Spleen (tissue), 7 donors: ENCODE results near the gene TMC5.

Experiments
- CTCF ChIP-seq, 11 experiments: fragments of 200-600 bp in 7 of 11; fragments of 450-650 bp in 4 of 11; sonication (generic) in 4 of 11; IDR thresholded peaks in 8 of 11; conservative IDR thresholded peaks in 3 of 11; 1 replicate in 7 of 11; 2 replicates in 4 of 11; pipeline versions ENCODE4 v1.4.0 to v1.8.0; 2016 to 2021; ENCODE audit warnings: antibody characterized with exemption in 11 of 11, inconsistent platforms in 4 of 11, mild to moderate bottlenecking in 1 of 11
- POLR2A ChIP-seq, 3 donors: fragments of 450-650 bp; IDR thresholded peaks; one replicate each; pipeline ENCODE4 v1.5.1; 2017; ENCODE audit warnings: antibody characterized with exemption in 3 of 3, mild to moderate bottlenecking in 1 of 3
- POLR2AphosphoS5 ChIP-seq, 3 donors: sonication (generic); formaldehyde crosslinking; IDR thresholded peaks; one replicate each; pipeline ENCODE4 v1.5.1; 2017; ENCODE audit warnings: antibody characterized with exemption in 3 of 3
- donor health status: DM: no; HTN: no; CAD: no; lungs with moderate emphysema.
- donor health status: DM: no; HTN: no; CAD: no.
- donor health status: DM: no; HTN: no; CAD: no.

GRCh38 chr16:19460397-19460796 lies 42.7 kb downstream of the TMC5 start:
- TF ChIP-seq CTCF (IDR thresholded peaks at IDR 0.05 in 8 of 11, conservative IDR thresholded peaks at IDR 0.05 in 3 of 11) (no peak), POLR2A (IDR thresholded peaks at IDR 0.05) (no peak), POLR2AphosphoS5 (IDR thresholded peaks at IDR 0.05) (no peak)
